ENCODE data around the gene ABCA2.

The ABCA2 gene

GRCh38 chr9:136958898-136959850 is 68.9 kb downstream of the ABCA2 start:
- H3K9ac ChIP-seq (ENCODE audit: insufficient read length), result no peak overlapping the region
- H3K9me3 ChIP-seq (ENCODE audit: low read depth, low read length), result no peaks in the 10 kb centered on the region

GRCh38 chr9:136958473-136958872 is 69.6 kb downstream of the ABCA2 start:
- no peak for TF ChIP-seq FOXP2 (optimal IDR thresholded peaks at IDR 0.05; ENCODE audit: control extremely low read depth, extremely low read length, insufficient read depth)
- no peak for TF ChIP-seq POLR2AphosphoS5 (IDR thresholded peaks at IDR 0.05; ENCODE audit: borderline replicate concordance, low read depth, low read length)
- no peak for TF ChIP-seq EZH2 (IDR thresholded peaks at IDR 0.05)
- Histone ChIP-seq H3K36me3 (ENCODE audit: insufficient read depth, low read length) (no peaks in the 10 kb centered on the region), H3K9ac (ENCODE audit: insufficient read length) (no peak overlapping the region)

More at GRCh38 chr9:136958898-136959850, 68.9 kb downstream of the ABCA2 start:
- no peak overlapping the region for H3K4me3 ChIP-seq
- no peak overlapping the region for H3K27ac ChIP-seq
- H3K36me3 ChIP-seq (ENCODE audit: insufficient read depth, low read length), result no peaks in the 10 kb centered on the region
- no peak for TF ChIP-seq FOXP2 (optimal IDR thresholded peaks at IDR 0.05; ENCODE audit: control extremely low read depth, extremely low read length, insufficient read depth)
- TF ChIP-seq POLR2AphosphoS5 (IDR thresholded peaks at IDR 0.05; ENCODE audit: borderline replicate concordance, low read depth, low read length), result no peak
- no peak for TF ChIP-seq EZH2 (IDR thresholded peaks at IDR 0.05)
- no peak for DNase-seq (ENCODE audit: low read depth, low spot score)

GRCh38 chr9:136957901-136958300 is 70.1 kb downstream of the ABCA2 start:
- Histone ChIP-seq H3K9me3 (ENCODE audit: low read depth, low read length) (no peaks in the 10 kb centered on the region), H3K27ac (no peak overlapping the region), H3K9ac (ENCODE audit: insufficient read length) (no peak overlapping the region), H3K4me3 (no peak overlapping the region), H3K36me3 (ENCODE audit: insufficient read depth, low read length) (no peaks in the 10 kb centered on the region)
- DNase-seq (ENCODE audit: low read depth, low spot score), result no peak
- TF ChIP-seq FOXP2 (optimal IDR thresholded peaks at IDR 0.05; ENCODE audit: control extremely low read depth, extremely low read length, insufficient read depth) (no peak), POLR2AphosphoS5 (IDR thresholded peaks at IDR 0.05; ENCODE audit: borderline replicate concordance, low read depth, low read length) (no peak), EZH2 (IDR thresholded peaks at IDR 0.05) (no peak)

More at GRCh38 chr9:136958473-136958872, 69.6 kb downstream of the ABCA2 start:
- Histone ChIP-seq H3K9me3 (ENCODE audit: low read depth, low read length) (no peaks in the 10 kb centered on the region), H3K4me3 (no peak overlapping the region), H3K27ac (no peak overlapping the region)
- no peak for DNase-seq (ENCODE audit: low read depth, low spot score)

- H3K36me3 ChIP-seq (ENCODE audit: insufficient read depth, low read length), result no peaks in the 10 kb centered on the region
- no peak overlapping the region for H3K27ac ChIP-seq
- no peak for DNase-seq (ENCODE audit: low read depth, low spot score)
- no peaks in the 10 kb centered on the region for H3K9me3 ChIP-seq (ENCODE audit: low read depth, low read length)
- TF ChIP-seq EZH2 (IDR thresholded peaks at IDR 0.05) (no peak), POLR2AphosphoS5 (IDR thresholded peaks at IDR 0.05; ENCODE audit: borderline replicate concordance, low read depth, low read length) (no peak), FOXP2 (optimal IDR thresholded peaks at IDR 0.05; ENCODE audit: control extremely low read depth, extremely low read length, insufficient read depth) (no peak)
- no peak overlapping the region for H3K4me3 ChIP-seq
- H3K9ac ChIP-seq (ENCODE audit: insufficient read length), result no peak overlapping the region
These were observed 70.6 kb downstream of the ABCA2 start for GRCh38 chr9:136957461-136957860.

Data from SK-N-MC (cell line).